ENCODE measurements around the gene EPB41L4A.
"Not testable (repeated sequence)": the region's sequence is repeated elsewhere in the genome, so short reads cannot be mapped to it uniquely, and the experiment has no call there.

- TF ChIP-seq CTCF (IDR thresholded peaks at IDR 0.05); ZFX (IDR thresholded peaks at IDR 0.05; ENCODE audit: borderline replicate concordance): not testable (repeated sequence)
These were observed 23.8 kb downstream of the EPB41L4A start for GRCh38 chr5:112395299-112395698.
